CD8-positive, alpha-beta memory T cell (primary cell): ENCODE measurements around the gene GMEB2. TPM values are rescaled to one million over a fixed set of nuclear protein-coding genes. Genes with fewer than 3 reads are reported as not detected.
A peak's percentile ranks its signal among the peaks of the same experiment; 100 is the strongest.

Experiments used
- CTCF ChIA-PET: fragments of 350-600 bp; sonication (Branson Sonifier 250); formaldehyde crosslinking; loops from one replicate; lab custom pipeline; 2021; ENCODE audit warnings: antibody characterized with exemption; lab: Charles Lee
- POLR2A ChIA-PET: fragments of 350-600 bp; sonication (Branson Sonifier 250); formaldehyde crosslinking; loops from one replicate; lab custom pipeline; 2021; ENCODE audit warnings: antibody characterized with exemption; lab: Charles Lee
- DNase-seq, 5 donors: peaks; one replicate each; pipeline versions ENCODE4 v3.0.0 to v3.0.0-alpha.2; 2020 to 2022; ENCODE audit warnings: mixed read lengths in 1 of 5
- H3K27ac ChIP-seq: one replicate; pipeline ENCODE4 v1.7.0; 2013; ENCODE audit warnings: low read depth, mild to moderate bottlenecking, low read length, moderate library complexity
- H3K27me3 ChIP-seq: 2 replicates; pipeline ENCODE4 v1.7.0; 2013; ENCODE audit warnings: low read length, mild to moderate bottlenecking; ENCODE audit not compliant: insufficient read depth, poor library complexity, severe bottlenecking
- H3K36me3 ChIP-seq: 2 replicates; pipeline ENCODE4 v1.7.0; 2013; ENCODE audit warnings: mild to moderate bottlenecking, low read length, moderate library complexity; ENCODE audit not compliant: insufficient read depth
- H3K4me1 ChIP-seq: 2 replicates; pipeline ENCODE4 v1.7.0; 2013; ENCODE audit warnings: mild to moderate bottlenecking, low read length, moderate library complexity; ENCODE audit not compliant: insufficient read depth
- H3K4me3 ChIP-seq: 2 replicates; pipeline ENCODE4 v1.7.0; 2013; ENCODE audit warnings: mild to moderate bottlenecking, low read length
- H3K9me3 ChIP-seq: 2 replicates; pipeline ENCODE4 v1.7.0; 2013; ENCODE audit warnings: mild to moderate bottlenecking, low read length
- H3K27ac Mint-ChIP-seq, 8 donors: one replicate each; pipeline ENCODE4 v1.8.0; 2020 to 2021; ENCODE audit warnings: mixed read lengths in 8 of 8, mild to moderate bottlenecking in 6 of 8, inconsistent platforms in 3 of 8, moderate library complexity in 3 of 8
- H3K27me3 Mint-ChIP-seq, 2 donors: one replicate each; pipeline ENCODE4 v1.8.0; 2020 to 2021; ENCODE audit warnings: mixed read lengths in 2 of 2, mild to moderate bottlenecking in 1 of 2, moderate library complexity in 1 of 2
- H3K36me3 Mint-ChIP-seq, 3 donors: one replicate each; pipeline ENCODE4 v1.8.0; 2020 to 2021; ENCODE audit warnings: mixed read lengths in 3 of 3, inconsistent platforms in 1 of 3, mild to moderate bottlenecking in 1 of 3
- H3K4me1 Mint-ChIP-seq, 3 donors: one replicate each; pipeline ENCODE4 v1.8.0; 2020 to 2021; ENCODE audit warnings: mixed read lengths in 3 of 3, inconsistent platforms in 1 of 3, mild to moderate bottlenecking in 1 of 3
- H3K4me3 Mint-ChIP-seq, 7 donors: one replicate each; pipeline ENCODE4 v1.8.0; 2020 to 2021; ENCODE audit warnings: mixed read lengths in 7 of 7, mild to moderate bottlenecking in 6 of 7, moderate library complexity in 4 of 7, inconsistent platforms in 2 of 7
- H3K9me3 Mint-ChIP-seq, 5 donors: one replicate each; pipeline ENCODE4 v1.8.0; 2020 to 2022; ENCODE audit warnings: mixed read lengths in 5 of 5, mild to moderate bottlenecking in 3 of 5, moderate library complexity in 2 of 5, inconsistent platforms in 1 of 5
- polyA plus RNA-seq: library from polyadenylated mRNA; unstranded; fragments of 300-500 nt; fragmentation: Illumina TruSeq; gene quantifications from one replicate; pipeline ENCODE4 v1.2.3, GENCODE V29; 2021
- total RNA-seq, 2 experiments: library from RNA; stranded (reverse); gene quantifications; one replicate each; pipeline ENCODE4 v1.2.3, GENCODE V29; 2021

GMEB2 gene
- total and polyA plus RNA-seq, 3 experiments from 2014 or later, result 14.3 to 15.5 (median 14.8) TPM

- POLR2A ChIA-PET, result interaction anchor here (1.8 kb wide), 1 partner anchor 14 kb away, joined by 9 read pairs; no protein-coding TSS in a partner anchor
- no peak for DNase-seq
- Mint-ChIP-seq H3K27ac (no peak overlapping the region), H3K27me3 (no peaks in the 10 kb centered on the region), H3K4me3 (no peak overlapping the region), H3K9me3 (no peaks in the 10 kb centered on the region), H3K36me3 (peaks cover 0 to 2% (median 0%) of the 10 kb centered on the region in 3 donors), H3K4me1 (peaks cover 0 to 18% (median 3%) of the 10 kb centered on the region in 3 donors)
- H3K9me3 ChIP-seq, result no peaks in the 10 kb centered on the region
- CTCF ChIA-PET, result interaction anchor here (1.7 to 3.7 kb wide), 12 partner anchors 12 to 435 kb away, joined by 4 to 35 read pairs (median 16); partner anchors contain the start of genes HELZ2, PPDPF, RTEL1 and TPD52L2
- H3K27ac ChIP-seq, result no peak overlapping the region
- H3K4me3 ChIP-seq, result no peak overlapping the region
- peaks cover 23% of the 10 kb centered on the region for H3K4me1 ChIP-seq
- H3K36me3 ChIP-seq, result no peaks in the 10 kb centered on the region
- H3K27me3 ChIP-seq, result no peaks in the 10 kb centered on the region
Measured at GRCh38 chr20:63539092-63539430, 87.8 kb downstream of the GMEB2 start.

DNA sequence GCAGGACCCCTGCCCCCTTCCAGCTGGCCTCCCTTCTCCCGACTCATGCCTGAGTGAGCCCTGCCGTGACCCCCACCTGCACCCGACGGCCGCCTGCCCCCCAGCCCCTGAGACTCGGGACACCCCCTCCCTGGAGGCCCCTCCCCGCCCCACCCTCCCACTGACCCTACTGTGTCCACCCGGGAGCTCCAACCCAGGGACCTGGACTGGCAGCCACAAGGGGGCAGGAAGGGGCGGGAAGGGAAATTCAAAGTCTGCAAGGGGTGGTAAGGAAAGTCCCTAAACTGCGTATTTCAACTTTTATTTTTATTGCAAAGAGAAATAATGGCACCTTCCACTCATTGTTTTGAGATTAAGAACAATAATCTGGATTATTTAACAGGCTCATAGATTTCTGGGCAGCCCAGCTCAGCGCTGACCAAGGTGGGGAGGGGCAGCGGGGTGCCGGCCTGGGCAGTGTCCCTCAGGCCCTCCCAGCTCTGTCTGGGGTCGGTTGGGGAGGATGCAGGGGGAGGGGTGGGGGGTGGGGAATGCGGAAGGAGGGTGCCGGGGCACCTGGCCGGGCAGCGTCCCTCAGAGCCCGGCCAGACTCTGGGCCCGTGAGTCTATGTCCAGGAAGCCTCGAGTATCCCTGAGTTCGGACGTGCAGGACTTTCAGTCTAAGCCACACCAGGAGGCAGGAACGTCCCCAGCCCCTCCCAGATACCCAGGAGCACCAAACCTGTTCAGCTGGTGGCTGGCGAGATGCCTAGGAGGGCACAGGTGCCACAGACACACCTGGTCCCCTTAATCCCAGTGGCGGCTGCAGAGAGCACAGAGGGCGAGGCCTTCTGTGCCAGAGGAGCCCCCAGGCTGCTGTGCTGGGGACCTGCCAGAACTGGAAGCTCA lies 88.5 kb downstream of the GMEB2 start:
- Mint-ChIP-seq H3K4me1 (peaks cover 0 to 18% (median 3%) of the 10 kb centered on the region in 3 donors), H3K9me3 (no peaks in the 10 kb centered on the region), H3K36me3 (no peaks in the 10 kb centered on the region), H3K27me3 (no peaks in the 10 kb centered on the region), H3K27ac (peak overlapping the region in 7 of 8 donors; percentile 21 to 75 (median 63)), H3K4me3 (peak overlapping the region in 5 of 7 donors; percentile 54 to 74 (median 69))
- peak in 2 of 5 donors; percentile 38 to 43 for DNase-seq
- peak overlapping the region; percentile 62 for H3K4me3 ChIP-seq
- peaks cover 23% of the 10 kb centered on the region for H3K4me1 ChIP-seq
- no peaks in the 10 kb centered on the region for H3K9me3 ChIP-seq
- H3K27me3 ChIP-seq, result no peaks in the 10 kb centered on the region
- POLR2A ChIA-PET, result interaction anchor here (0.8 to 2.7 kb wide), 9 partner anchors 9 to 524 kb away, joined by 3 to 31 read pairs (median 5); partner anchors contain the start of genes GMEB2, HELZ2, PPDPF and TPD52L2
- peak overlapping the region; percentile 43 for H3K27ac ChIP-seq
- CTCF ChIA-PET, result interaction anchor here (0.9 to 3.7 kb wide), 35 partner anchors 9 to 582 kb away, joined by 3 to 35 read pairs (median 6); partner anchors contain the start of genes ARFRP1, HELZ2, LIME1 and PPDPF
- H3K36me3 ChIP-seq, result no peaks in the 10 kb centered on the region

Other genes with a start within 250 kb of the GMEB2 start
- not detected for gene KCNQ2, start 154.4 kb downstream of the GMEB2 start, total RNA-seq
- not detected for gene KCNQ2, start 154.4 kb downstream of the GMEB2 start, polyA plus RNA-seq
- gene EEF1A2, start 128.0 kb downstream of the GMEB2 start, total RNA-seq, result under 1 TPM in 1 of 2 experiments, not detected in 1; 0.20 TPM
- 0.17 TPM for gene EEF1A2, start 128.0 kb downstream of the GMEB2 start, polyA plus RNA-seq
- 100 to 1,000 TPM; 207 to 218 TPM for gene PPDPF, start 106.3 kb downstream of the GMEB2 start, total RNA-seq
- gene PPDPF, start 106.3 kb downstream of the GMEB2 start, polyA plus RNA-seq, result 137 TPM
- under 1 TPM; 0.18 to 0.31 TPM for gene PTK6, start 89.7 kb downstream of the GMEB2 start, total RNA-seq
- 0.16 TPM for gene PTK6, start 89.7 kb downstream of the GMEB2 start, polyA plus RNA-seq
- gene SRMS, start 79.4 kb downstream of the GMEB2 start, total RNA-seq, result not detected
- gene SRMS, start 79.4 kb downstream of the GMEB2 start, polyA plus RNA-seq, result not detected
- under 1 TPM; 0.13 to 0.26 TPM for gene FNDC11, start 72.9 kb downstream of the GMEB2 start, total RNA-seq
- not detected for gene FNDC11, start 72.9 kb downstream of the GMEB2 start, polyA plus RNA-seq
- gene HELZ2, start 52.9 kb downstream of the GMEB2 start, total RNA-seq, result 1 to 10 TPM; 7.4 to 8.7 TPM
- 9.8 TPM for gene HELZ2, start 52.9 kb downstream of the GMEB2 start, polyA plus RNA-seq
- gene STMN3, start 26.3 kb upstream of the GMEB2 start, total RNA-seq, result 10 to 100 TPM; 21.0 to 21.6 TPM
- gene STMN3, start 26.3 kb upstream of the GMEB2 start, polyA plus RNA-seq, result 24.7 TPM
- 10 to 100 TPM; 52.3 to 54.5 TPM for gene RTEL1, start 31.2 kb upstream of the GMEB2 start, total RNA-seq
- gene RTEL1, start 31.2 kb upstream of the GMEB2 start, polyA plus RNA-seq, result 5.7 TPM
- not detected for gene TNFRSF6B, start 69.6 kb upstream of the GMEB2 start, total RNA-seq
- 0.22 TPM for gene TNFRSF6B, start 69.6 kb upstream of the GMEB2 start, polyA plus RNA-seq
- 10 to 100 TPM; 63.7 to 72.8 TPM for gene ARFRP1, start 80.9 kb upstream of the GMEB2 start, total RNA-seq
- 73.9 TPM for gene ARFRP1, start 80.9 kb upstream of the GMEB2 start, polyA plus RNA-seq
- 10 to 100 TPM; 29.7 to 29.9 TPM for gene ZGPAT, start 80.9 kb upstream of the GMEB2 start, total RNA-seq
- gene ZGPAT, start 80.9 kb upstream of the GMEB2 start, polyA plus RNA-seq, result 77.5 TPM
- 10 to 100 TPM; 18.4 to 19.6 TPM for gene LIME1, start 109.6 kb upstream of the GMEB2 start, total RNA-seq
- 366 TPM for gene LIME1, start 109.6 kb upstream of the GMEB2 start, polyA plus RNA-seq
- 10 to 100 TPM; 37.5 to 40.6 TPM for gene SLC2A4RG, start 112.7 kb upstream of the GMEB2 start, total RNA-seq
- 7.8 TPM for gene SLC2A4RG, start 112.7 kb upstream of the GMEB2 start, polyA plus RNA-seq
- under 1 TPM; 0.31 to 0.39 TPM for gene ZBTB46, start 204.2 kb upstream of the GMEB2 start, total RNA-seq
- 0.08 TPM for gene ZBTB46, start 204.2 kb upstream of the GMEB2 start, polyA plus RNA-seq
- gene ABHD16B, start 234.4 kb upstream of the GMEB2 start, total RNA-seq, result not detected
- gene ABHD16B, start 234.4 kb upstream of the GMEB2 start, polyA plus RNA-seq, result not detected
- gene TPD52L2, start 238.2 kb upstream of the GMEB2 start, total RNA-seq, result 10 to 100 TPM; 60.0 to 64.4 TPM
- 72.1 TPM for gene TPD52L2, start 238.2 kb upstream of the GMEB2 start, polyA plus RNA-seq